ENCODE data around the gene PDE6D.

The PDE6D gene

GRCh38 chr2:231706731-231707624 lies 74.1 kb downstream of the PDE6D start:
- DNase-seq = peak; percentile 98

DNA sequence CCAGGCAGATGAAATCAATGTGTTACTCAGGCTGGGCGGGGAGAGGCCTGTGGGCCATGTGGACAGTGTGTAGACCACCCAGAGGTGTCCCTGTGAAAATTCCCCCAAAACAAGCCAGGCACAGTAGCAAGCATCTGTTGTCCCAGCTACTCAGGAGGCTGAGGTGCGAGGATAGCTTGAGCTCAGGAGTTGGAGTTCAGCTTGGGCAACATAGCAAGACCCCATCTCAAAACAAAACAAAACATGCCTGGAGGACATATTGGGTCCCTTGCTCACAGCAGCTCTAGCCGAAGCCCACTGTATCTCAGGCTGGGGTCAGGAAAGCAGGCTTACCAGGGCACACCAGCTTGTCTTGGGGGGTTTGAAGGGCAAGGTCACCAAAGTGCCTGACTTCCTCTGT lies 77.1 kb downstream of the PDE6D start:
- H3K27me3 ChIP-seq (ENCODE audit: insufficient read depth, low read depth, severe bottlenecking) = no peaks in the 10 kb centered on the region
- H3K27ac ChIP-seq = no peak overlapping the region
- peaks cover 14% of the 10 kb centered on the region for H3K36me3 ChIP-seq
- DNase-seq = no peak
- no peak overlapping the region for H3K4me3 ChIP-seq (ENCODE audit: low read depth, low read length)
- TF ChIP-seq, protein P1, sequence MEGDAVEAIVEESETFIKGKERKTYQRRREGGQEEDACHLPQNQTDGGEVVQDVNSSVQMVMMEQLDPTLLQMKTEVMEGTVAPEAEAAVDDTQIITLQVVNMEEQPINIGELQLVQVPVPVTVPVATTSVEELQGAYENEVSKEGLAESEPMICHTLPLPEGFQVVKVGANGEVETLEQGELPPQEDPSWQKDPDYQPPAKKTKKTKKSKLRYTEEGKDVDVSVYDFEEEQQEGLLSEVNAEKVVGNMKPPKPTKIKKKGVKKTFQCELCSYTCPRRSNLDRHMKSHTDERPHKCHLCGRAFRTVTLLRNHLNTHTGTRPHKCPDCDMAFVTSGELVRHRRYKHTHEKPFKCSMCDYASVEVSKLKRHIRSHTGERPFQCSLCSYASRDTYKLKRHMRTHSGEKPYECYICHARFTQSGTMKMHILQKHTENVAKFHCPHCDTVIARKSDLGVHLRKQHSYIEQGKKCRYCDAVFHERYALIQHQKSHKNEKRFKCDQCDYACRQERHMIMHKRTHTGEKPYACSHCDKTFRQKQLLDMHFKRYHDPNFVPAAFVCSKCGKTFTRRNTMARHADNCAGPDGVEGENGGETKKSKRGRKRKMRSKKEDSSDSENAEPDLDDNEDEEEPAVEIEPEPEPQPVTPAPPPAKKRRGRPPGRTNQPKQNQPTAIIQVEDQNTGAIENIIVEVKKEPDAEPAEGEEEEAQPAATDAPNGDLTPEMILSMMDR (IDR thresholded peaks at IDR 0.05; ENCODE audit: low read depth, low read length) = no peak
- peaks cover 2% of the 10 kb centered on the region for H3K9me3 ChIP-seq (ENCODE audit: severe bottlenecking)

More at GRCh38 chr2:231706731-231707624, 74.1 kb downstream of the PDE6D start:
- no peaks in the 10 kb centered on the region for H3K27me3 ChIP-seq (ENCODE audit: insufficient read depth, low read depth, severe bottlenecking)
- peak overlapping the region; percentile 74 for H3K4me3 ChIP-seq (ENCODE audit: low read depth, low read length)
- TF ChIP-seq, protein P1 (IDR thresholded peaks at IDR 0.05; ENCODE audit: low read depth, low read length) = peak; percentile 94
- H3K9me3 ChIP-seq (ENCODE audit: severe bottlenecking) = peaks cover 2% of the 10 kb centered on the region
- H3K27ac ChIP-seq = peak overlapping the region; percentile 100
- H3K36me3 ChIP-seq = peaks cover 42% of the 10 kb centered on the region

DNA sequence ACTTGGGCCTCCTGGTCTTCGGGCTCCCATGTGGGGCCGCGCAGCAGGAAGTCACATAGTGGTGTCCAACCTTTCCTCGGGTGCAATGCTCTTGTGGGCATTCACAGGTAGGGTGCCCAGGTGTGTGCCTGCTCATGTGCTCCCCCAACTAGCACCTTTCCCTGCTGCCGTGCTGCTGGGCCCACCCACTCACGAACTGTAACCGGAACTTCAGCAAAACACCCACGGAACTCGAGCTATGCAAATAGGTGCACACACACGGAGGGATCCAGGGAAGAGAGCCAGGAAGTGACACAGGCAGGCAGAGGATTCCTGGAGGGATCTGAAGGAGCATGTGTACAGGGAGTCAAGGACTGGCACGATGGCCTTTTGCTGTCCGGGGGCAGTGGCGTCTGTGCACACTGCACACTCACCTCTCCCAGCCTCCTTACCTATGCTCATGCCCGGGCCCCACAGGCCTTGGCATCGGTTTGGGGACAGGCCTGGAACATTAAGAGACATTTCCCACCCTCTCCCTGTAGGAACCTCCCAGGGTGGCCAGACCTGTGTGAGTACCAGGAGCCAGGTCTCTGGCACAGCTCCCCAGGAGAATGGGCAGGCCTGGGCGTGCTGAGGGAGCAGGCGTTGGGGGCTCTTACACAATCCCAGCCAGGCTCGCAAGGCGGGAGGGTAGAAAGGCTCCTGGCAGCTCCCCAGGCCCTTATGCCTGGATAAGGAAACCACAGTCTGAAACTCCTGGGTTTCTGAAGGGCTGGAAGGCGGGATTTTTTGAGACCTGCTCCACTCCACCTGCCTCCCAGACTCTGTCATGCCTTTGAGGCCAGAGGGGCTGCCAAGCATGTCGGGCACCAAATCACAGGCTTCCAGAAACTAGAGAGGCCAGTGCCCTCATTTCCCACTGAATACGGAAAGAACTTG lies 79.4 kb downstream of the PDE6D start:
- H3K36me3 ChIP-seq = peaks cover 2% of the 10 kb centered on the region; the same call in 1 of the 2 replicates
- H3K4me3 ChIP-seq (ENCODE audit: low read depth, low read length) = no peak overlapping the region
- H3K27ac ChIP-seq = no peak overlapping the region; the same call in 1 of the 2 replicates
- no peaks in the 10 kb centered on the region for H3K27me3 ChIP-seq (ENCODE audit: insufficient read depth, low read depth, severe bottlenecking)
- DNase-seq = no peak
- TF ChIP-seq, protein P1 (IDR thresholded peaks at IDR 0.05; ENCODE audit: low read depth, low read length) = no peak
- H3K9me3 ChIP-seq (ENCODE audit: severe bottlenecking) = no peaks in the 10 kb centered on the region

- Histone ChIP-seq H3K27me3 (ENCODE audit: insufficient read depth, low read depth, severe bottlenecking) (no peaks in the 10 kb centered on the region), H3K9me3 (ENCODE audit: severe bottlenecking) (no peaks in the 10 kb centered on the region), H3K4me3 (ENCODE audit: low read depth, low read length) (no peak overlapping the region), H3K27ac (no peak overlapping the region), H3K36me3 (no peaks in the 10 kb centered on the region)
- TF ChIP-seq, protein P1 (IDR thresholded peaks at IDR 0.05; ENCODE audit: low read depth, low read length) = no peak
- no peak for DNase-seq
Measured at GRCh38 chr2:231699006-231699405, 82.1 kb downstream of the PDE6D start.

DNA sequence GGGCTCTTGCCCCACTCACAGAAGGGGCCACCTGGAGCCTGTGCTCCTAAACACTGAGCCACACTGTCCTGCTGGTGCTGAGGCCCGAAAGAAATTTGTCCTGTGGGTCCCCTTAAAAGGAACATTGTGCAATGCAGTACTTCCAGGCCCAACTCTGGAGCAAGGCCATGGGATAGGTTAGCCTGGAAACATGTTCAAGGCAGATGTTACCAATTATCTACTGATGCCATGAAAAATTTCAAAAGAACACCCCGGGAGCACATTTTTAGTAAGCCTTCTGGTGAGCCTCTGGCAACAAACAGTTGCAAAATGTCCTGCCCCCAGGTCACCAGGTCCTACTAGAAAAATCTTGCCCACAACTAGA lies 85.1 kb downstream of the PDE6D start:
- no peak for DNase-seq
- H3K27me3 ChIP-seq (ENCODE audit: insufficient read depth, low read depth, severe bottlenecking) = no peaks in the 10 kb centered on the region
- H3K27ac ChIP-seq = no peak overlapping the region
- no peaks in the 10 kb centered on the region for H3K9me3 ChIP-seq (ENCODE audit: severe bottlenecking)
- no peak overlapping the region for H3K4me3 ChIP-seq (ENCODE audit: low read depth, low read length)
- no peaks in the 10 kb centered on the region for H3K36me3 ChIP-seq
- TF ChIP-seq, protein P1 (IDR thresholded peaks at IDR 0.05; ENCODE audit: low read depth, low read length) = no peak
